ENCODE results near the gene CTBP1.

CTBP1 gene

DNA sequence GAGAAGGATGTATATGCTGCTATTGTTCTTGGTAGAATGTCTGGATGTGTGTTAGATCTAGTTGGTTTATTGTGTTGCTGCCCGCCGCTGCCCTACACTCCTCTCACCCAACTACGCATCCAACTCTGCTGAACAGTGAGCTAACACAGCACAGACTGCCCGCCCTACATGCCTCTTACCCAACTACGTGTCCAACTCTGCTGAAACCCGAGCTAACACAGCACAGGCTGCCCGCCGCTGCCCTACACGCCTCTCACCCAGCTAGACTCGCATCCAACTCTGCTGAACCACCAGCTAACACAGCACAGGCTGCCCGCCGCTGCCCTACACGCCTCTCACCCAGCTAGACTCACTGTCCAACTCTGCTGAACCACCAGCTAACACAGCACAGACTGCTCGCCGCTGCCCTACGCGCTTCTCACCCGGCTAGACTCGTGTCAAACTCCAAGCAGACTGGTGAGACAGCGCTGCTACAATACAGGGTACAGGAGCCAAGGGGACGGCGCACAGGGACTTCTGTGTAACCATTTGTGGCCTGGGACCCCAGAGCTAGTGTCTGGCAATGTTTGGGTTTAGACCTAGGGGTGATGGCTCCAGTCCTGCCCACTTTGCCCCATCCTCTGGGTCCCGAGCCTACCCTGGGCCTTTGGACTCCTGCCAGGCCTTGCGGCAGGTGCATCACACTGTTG is 11.6 kb upstream of the CTBP1 start:
- no peak overlapping the region for H3K27ac ChIP-seq (ENCODE audit: low read length)
- H3K36me3 ChIP-seq (ENCODE audit: control insufficient read depth in 2 of 2, insufficient read depth in 2 of 2, low read length in 2 of 2), result peaks cover 0 to 2% of the 10 kb centered on the region in 2 donors
- H3K4me1 ChIP-seq (ENCODE audit: control insufficient read depth, insufficient read depth, low read length), result no peaks in the 10 kb centered on the region
- no peaks in the 10 kb centered on the region for H3K27me3 ChIP-seq (ENCODE audit: control insufficient read depth in 1 of 2, insufficient read depth in 2 of 2, low read length in 2 of 2)
- no peak overlapping the region for H3K4me3 ChIP-seq (ENCODE audit: low read length in 2 of 2)
- no peak overlapping the region for H3K9ac ChIP-seq (ENCODE audit: low read length in 2 of 2)
- no peaks in the 10 kb centered on the region for H3K9me3 ChIP-seq (ENCODE audit: control insufficient read depth in 2 of 2, low read length in 2 of 2)

DNA sequence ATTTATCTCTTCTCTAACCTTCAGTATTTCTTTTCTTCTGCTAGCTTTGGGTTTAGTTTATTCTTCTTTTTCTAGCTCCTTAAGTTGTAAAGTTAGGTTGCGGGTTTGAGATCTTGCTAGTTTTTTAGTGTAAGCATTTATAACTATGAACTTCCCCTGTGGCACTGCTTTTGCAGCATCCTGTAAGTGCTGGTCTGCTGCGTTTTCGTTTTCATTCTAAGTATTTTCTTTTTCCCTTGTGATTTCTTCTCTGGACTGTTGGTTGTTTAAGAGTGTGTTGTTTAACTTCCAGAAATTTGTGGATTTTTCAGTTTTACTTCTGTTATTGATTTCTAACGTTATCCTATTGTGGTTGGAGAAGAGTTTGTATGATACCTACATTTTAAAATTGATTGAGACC is 11.0 kb upstream of the CTBP1 start:
- Histone ChIP-seq H3K27ac (ENCODE audit: low read length) (no peak overlapping the region), H3K36me3 (ENCODE audit: control insufficient read depth in 2 of 2, insufficient read depth in 2 of 2, low read length in 2 of 2) (no peaks in the 10 kb centered on the region), H3K27me3 (ENCODE audit: control insufficient read depth in 1 of 2, insufficient read depth in 2 of 2, low read length in 2 of 2) (no peaks in the 10 kb centered on the region), H3K4me1 (ENCODE audit: control insufficient read depth, insufficient read depth, low read length) (no peaks in the 10 kb centered on the region), H3K9me3 (ENCODE audit: control insufficient read depth in 2 of 2, low read length in 2 of 2) (no peaks in the 10 kb centered on the region), H3K4me3 (ENCODE audit: low read length in 2 of 2) (no peak overlapping the region), H3K9ac (ENCODE audit: low read length in 2 of 2) (no peak overlapping the region)

- H3K4me3 ChIP-seq (ENCODE audit: low read length in 2 of 2), result no peak overlapping the region
Measured at GRCh38 chr4:1258457-1258856, 9.5 kb upstream of the CTBP1 start.

DNA sequence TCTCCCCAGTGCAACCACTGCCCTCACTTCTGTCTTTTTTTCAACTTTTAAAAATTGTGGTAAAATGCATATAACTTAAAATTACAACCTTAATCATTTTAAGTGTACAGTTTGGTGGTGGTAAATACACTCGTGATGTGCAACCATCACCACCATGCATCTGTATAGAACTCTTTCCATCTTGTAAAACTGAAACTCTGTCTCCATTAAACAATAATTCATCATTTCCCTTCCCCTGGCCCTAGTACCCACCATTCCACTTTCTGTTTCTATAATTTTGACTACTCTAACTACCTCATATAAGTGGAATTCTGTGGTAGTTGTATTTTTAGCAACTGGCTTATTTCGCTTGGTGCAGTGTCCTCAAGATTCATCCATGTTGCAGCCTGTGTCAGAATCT is 6.8 kb upstream of the CTBP1 start:
- no peaks in the 10 kb centered on the region for H3K9me3 ChIP-seq (ENCODE audit: control insufficient read depth in 2 of 2, low read length in 2 of 2)
- no peak overlapping the region for H3K9ac ChIP-seq (ENCODE audit: low read length in 2 of 2)
- no peaks in the 10 kb centered on the region for H3K27me3 ChIP-seq (ENCODE audit: control insufficient read depth in 1 of 2, insufficient read depth in 2 of 2, low read length in 2 of 2)
- no peak overlapping the region for H3K27ac ChIP-seq (ENCODE audit: low read length)
- H3K36me3 ChIP-seq (ENCODE audit: control insufficient read depth in 2 of 2, insufficient read depth in 2 of 2, low read length in 2 of 2), result peaks cover 0 to 3% of the 10 kb centered on the region in 2 donors
- H3K4me1 ChIP-seq (ENCODE audit: control insufficient read depth, insufficient read depth, low read length), result peaks cover 11% of the 10 kb centered on the region
- H3K4me3 ChIP-seq (ENCODE audit: low read length in 2 of 2), result no peak overlapping the region

More at GRCh38 chr4:1258457-1258856, 9.5 kb upstream of the CTBP1 start:
- no peaks in the 10 kb centered on the region for H3K9me3 ChIP-seq (ENCODE audit: control insufficient read depth in 2 of 2, low read length in 2 of 2)
- no peak overlapping the region for H3K27ac ChIP-seq (ENCODE audit: low read length)
- no peaks in the 10 kb centered on the region for H3K4me1 ChIP-seq (ENCODE audit: control insufficient read depth, insufficient read depth, low read length)
- H3K9ac ChIP-seq (ENCODE audit: low read length in 2 of 2), result no peak overlapping the region
- no peaks in the 10 kb centered on the region for H3K36me3 ChIP-seq (ENCODE audit: control insufficient read depth in 2 of 2, insufficient read depth in 2 of 2, low read length in 2 of 2)
- no peaks in the 10 kb centered on the region for H3K27me3 ChIP-seq (ENCODE audit: control insufficient read depth in 1 of 2, insufficient read depth in 2 of 2, low read length in 2 of 2)

DNA sequence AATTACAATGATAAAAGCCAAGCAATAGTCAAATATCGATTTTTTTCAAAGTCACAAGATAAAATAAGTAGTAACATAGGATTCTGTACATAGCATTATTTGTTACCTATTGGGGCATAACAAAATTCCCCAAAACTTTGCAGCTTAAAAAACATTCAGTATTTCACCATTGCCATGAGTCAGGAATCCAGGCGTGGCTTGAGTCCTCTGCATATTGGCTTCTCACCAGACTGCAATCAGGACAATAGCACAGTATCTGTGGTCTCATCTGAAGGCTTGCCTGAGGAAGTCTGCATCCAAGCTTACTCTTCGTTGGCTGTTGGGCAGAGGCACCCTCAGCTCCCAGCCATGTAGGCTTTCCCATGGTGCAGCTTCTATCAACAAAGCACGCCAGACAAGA is 6.2 kb upstream of the CTBP1 start:
- no peak overlapping the region for H3K9ac ChIP-seq (ENCODE audit: low read length in 2 of 2)
- H3K9me3 ChIP-seq (ENCODE audit: control insufficient read depth in 2 of 2, low read length in 2 of 2), result no peaks in the 10 kb centered on the region
- no peak overlapping the region for H3K4me3 ChIP-seq (ENCODE audit: low read length in 2 of 2)
- H3K27ac ChIP-seq (ENCODE audit: low read length), result no peak overlapping the region
- peaks cover 16% of the 10 kb centered on the region for H3K4me1 ChIP-seq (ENCODE audit: control insufficient read depth, insufficient read depth, low read length)
- H3K27me3 ChIP-seq (ENCODE audit: control insufficient read depth in 1 of 2, insufficient read depth in 2 of 2, low read length in 2 of 2), result no peaks in the 10 kb centered on the region
- peaks cover 0 to 3% of the 10 kb centered on the region in 2 donors for H3K36me3 ChIP-seq (ENCODE audit: control insufficient read depth in 2 of 2, insufficient read depth in 2 of 2, low read length in 2 of 2)

GRCh38 chr4:1253831-1254230 is 4.9 kb upstream of the CTBP1 start:
- H3K27ac ChIP-seq (ENCODE audit: low read length), result no peak overlapping the region

GRCh38 chr4:1252928-1253492 is 4.1 kb upstream of the CTBP1 start:
- H3K36me3 ChIP-seq (ENCODE audit: control insufficient read depth in 2 of 2, insufficient read depth in 2 of 2, low read length in 2 of 2), result peaks cover 0 to 3% of the 10 kb centered on the region in 2 donors
- H3K9me3 ChIP-seq (ENCODE audit: control insufficient read depth in 2 of 2, low read length in 2 of 2), result no peaks in the 10 kb centered on the region
- H3K4me3 ChIP-seq (ENCODE audit: low read length in 2 of 2), result no peak overlapping the region
- no peak overlapping the region for H3K27ac ChIP-seq (ENCODE audit: low read length)
- H3K27me3 ChIP-seq (ENCODE audit: control insufficient read depth in 1 of 2, insufficient read depth in 2 of 2, low read length in 2 of 2), result no peaks in the 10 kb centered on the region
- no peak overlapping the region for H3K9ac ChIP-seq (ENCODE audit: low read length in 2 of 2)
- H3K4me1 ChIP-seq (ENCODE audit: control insufficient read depth, insufficient read depth, low read length), result peaks cover 24% of the 10 kb centered on the region

More at GRCh38 chr4:1253831-1254230, 4.9 kb upstream of the CTBP1 start:
- Histone ChIP-seq H3K27me3 (ENCODE audit: control insufficient read depth in 1 of 2, insufficient read depth in 2 of 2, low read length in 2 of 2) (no peaks in the 10 kb centered on the region), H3K4me1 (ENCODE audit: control insufficient read depth, insufficient read depth, low read length) (peaks cover 24% of the 10 kb centered on the region), H3K4me3 (ENCODE audit: low read length in 2 of 2) (no peak overlapping the region), H3K9me3 (ENCODE audit: control insufficient read depth in 2 of 2, low read length in 2 of 2) (no peaks in the 10 kb centered on the region), H3K9ac (ENCODE audit: low read length in 2 of 2) (peak overlapping the region in 1 of 2 donors; percentile 29), H3K36me3 (ENCODE audit: control insufficient read depth in 2 of 2, insufficient read depth in 2 of 2, low read length in 2 of 2) (peaks cover 0 to 3% of the 10 kb centered on the region in 2 donors)

- Histone ChIP-seq H3K4me3 (ENCODE audit: low read length in 2 of 2) (no peak overlapping the region), H3K36me3 (ENCODE audit: control insufficient read depth in 2 of 2, insufficient read depth in 2 of 2, low read length in 2 of 2) (peaks cover 0 to 3% of the 10 kb centered on the region in 2 donors), H3K9ac (ENCODE audit: low read length in 2 of 2) (no peak overlapping the region), H3K9me3 (ENCODE audit: control insufficient read depth in 2 of 2, low read length in 2 of 2) (no peaks in the 10 kb centered on the region), H3K27me3 (ENCODE audit: control insufficient read depth in 1 of 2, insufficient read depth in 2 of 2, low read length in 2 of 2) (no peaks in the 10 kb centered on the region), H3K27ac (ENCODE audit: low read length) (no peak overlapping the region), H3K4me1 (ENCODE audit: control insufficient read depth, insufficient read depth, low read length) (peaks cover 34% of the 10 kb centered on the region)
Measured at GRCh38 chr4:1251773-1252066, 2.8 kb upstream of the CTBP1 start.

GRCh38 chr4:1250921-1251772 is 2.2 kb upstream of the CTBP1 start:
- Histone ChIP-seq H3K4me1 (ENCODE audit: control insufficient read depth, insufficient read depth, low read length) (peaks cover 39% of the 10 kb centered on the region), H3K36me3 (ENCODE audit: control insufficient read depth in 2 of 2, insufficient read depth in 2 of 2, low read length in 2 of 2) (peaks cover 0 to 3% of the 10 kb centered on the region in 2 donors), H3K9me3 (ENCODE audit: control insufficient read depth in 2 of 2, low read length in 2 of 2) (no peaks in the 10 kb centered on the region), H3K27ac (ENCODE audit: low read length) (peak overlapping the region; percentile 89), H3K9ac (ENCODE audit: low read length in 2 of 2) (no peak overlapping the region), H3K27me3 (ENCODE audit: control insufficient read depth in 1 of 2, insufficient read depth in 2 of 2, low read length in 2 of 2) (no peaks in the 10 kb centered on the region), H3K4me3 (ENCODE audit: low read length in 2 of 2) (no peak overlapping the region)

GRCh38 chr4:1250527-1250812 is 1.5 kb upstream of the CTBP1 start:
- Histone ChIP-seq H3K4me1 (ENCODE audit: control insufficient read depth, insufficient read depth, low read length) (peaks cover 46% of the 10 kb centered on the region), H3K27me3 (ENCODE audit: control insufficient read depth in 1 of 2, insufficient read depth in 2 of 2, low read length in 2 of 2) (no peaks in the 10 kb centered on the region), H3K36me3 (ENCODE audit: control insufficient read depth in 2 of 2, insufficient read depth in 2 of 2, low read length in 2 of 2) (peaks cover 0 to 3% of the 10 kb centered on the region in 2 donors), H3K9ac (ENCODE audit: low read length in 2 of 2) (no peak overlapping the region), H3K9me3 (ENCODE audit: control insufficient read depth in 2 of 2, low read length in 2 of 2) (no peaks in the 10 kb centered on the region), H3K27ac (ENCODE audit: low read length) (peak overlapping the region; percentile 89), H3K4me3 (ENCODE audit: low read length in 2 of 2) (peak overlapping the region in 1 of 2 donors; percentile 80)
